ENCODE measurements around the gene FMOD.
A peak's percentile ranks its signal among the peaks of the same experiment; 100 is the strongest.

The FMOD gene

GRCh38 chr1:203307641-203308126 is 43.2 kb downstream of the FMOD start:
- Histone ChIP-seq H3K27ac (peak overlapping the region; percentile 93 to 100 (median 97)), H3K9ac (peak overlapping the region; percentile 97 to 100 (median 99)), H3K36me3 (peaks cover 50 to 71% (median 61%) of the 10 kb centered on the region in 11 experiments), H3K4me3 (peak overlapping the region; percentile 88 to 99 (median 98)), H3K27me3 (no peaks in the 10 kb centered on the region), H3K4me2 (peak overlapping the region; percentile 88 to 99 (median 98)), H4K20me1 (peaks cover 64 to 74% (median 73%) of the 10 kb centered on the region in 11 experiments), H3K4me1 (peaks cover 44 to 80% (median 72%) of the 10 kb centered on the region in 10 experiments), H3K9me3 (replicated peaks in 1 of 11) (peaks cover 0 to 4% (median 0%) of the 10 kb centered on the region in 11 experiments; a peak in 3 of 22 replicates)
- no peak for TF ChIP-seq Cebpa-rat (IDR thresholded peaks at IDR 0.05)

- Histone ChIP-seq H3K27ac (peak overlapping the region; percentile 93 to 100 (median 97)), H4K20me1 (peaks cover 64 to 68% (median 67%) of the 10 kb centered on the region in 11 experiments), H3K4me2 (peak overlapping the region; percentile 88 to 99 (median 98)), H3K9ac (peak overlapping the region; percentile 97 to 100 (median 99)), H3K27me3 (no peaks in the 10 kb centered on the region), H3K36me3 (peaks cover 50 to 65% (median 56%) of the 10 kb centered on the region in 11 experiments), H3K4me3 (peak overlapping the region; percentile 88 to 99 (median 98)), H3K4me1 (peaks cover 50 to 81% (median 74%) of the 10 kb centered on the region in 10 experiments), H3K9me3 (replicated peaks in 1 of 11) (peaks cover 0 to 4% (median 0%) of the 10 kb centered on the region in 11 experiments; a peak in 3 of 22 replicates)
- TF ChIP-seq Cebpa-rat (IDR thresholded peaks at IDR 0.05) = no peak
Measured at GRCh38 chr1:203306965-203307541, 43.9 kb downstream of the FMOD start.

- Histone ChIP-seq H3K4me2 (peak overlapping the region; percentile 88 to 99 (median 98)), H3K9me3 (replicated peaks in 1 of 11) (peaks cover 0 to 4% (median 0%) of the 10 kb centered on the region in 11 experiments; a peak in 3 of 22 replicates), H3K27me3 (no peaks in the 10 kb centered on the region), H3K9ac (peak overlapping the region; percentile 97 to 100 (median 99)), H3K4me1 (peaks cover 56 to 81% (median 74%) of the 10 kb centered on the region in 10 experiments), H3K36me3 (peaks cover 47 to 58% (median 53%) of the 10 kb centered on the region in 11 experiments), H3K27ac (peak overlapping the region; percentile 93 to 100 (median 97)), H3K4me3 (peak overlapping the region; percentile 88 to 99 (median 98)), H4K20me1 (peaks cover 59 to 60% (median 60%) of the 10 kb centered on the region in 11 experiments)
- no peak for TF ChIP-seq Cebpa-rat (IDR thresholded peaks at IDR 0.05)
Measured at GRCh38 chr1:203306089-203306964, 44.6 kb downstream of the FMOD start.

GRCh38 chr1:203305809-203306088 is 45.2 kb downstream of the FMOD start:
- Histone ChIP-seq H3K9ac (peak overlapping the region; percentile 97 to 100 (median 99)), H3K27me3 (no peaks in the 10 kb centered on the region), H3K4me1 (peaks cover 62 to 81% (median 75%) of the 10 kb centered on the region in 10 experiments), H3K36me3 (peaks cover 43 to 52% (median 50%) of the 10 kb centered on the region in 11 experiments), H3K4me3 (peak overlapping the region; percentile 88 to 99 (median 98)), H3K9me3 (replicated peaks in 1 of 11) (peaks cover 0 to 4% (median 0%) of the 10 kb centered on the region in 11 experiments; a peak in 3 of 22 replicates), H3K27ac (peak overlapping the region; percentile 93 to 100 (median 97)), H3K4me2 (peak overlapping the region; percentile 88 to 99 (median 98)), H4K20me1 (peaks cover 53 to 55% (median 54%) of the 10 kb centered on the region in 11 experiments)
- TF ChIP-seq Cebpa-rat (IDR thresholded peaks at IDR 0.05) = no peak

GRCh38 chr1:203304919-203305808 is 45.8 kb downstream of the FMOD start, which contains the start of gene BTG2:
TSS of gene BTG2 (plus strand) at chr1:203305519. CDS start at chr1:203305607, 88 bp downstream.
- H3K27me3 ChIP-seq = no peaks in the 10 kb centered on the region
- peaks cover 68 to 81% (median 75%) of the 10 kb centered on the region in 10 experiments for H3K4me1 ChIP-seq

GRCh38 chr1:203304391-203304918 is 46.5 kb downstream of the FMOD start:
- Histone ChIP-seq H3K36me3 (peaks cover 30 to 40% (median 38%) of the 10 kb centered on the region in 11 experiments), H3K27ac (peak overlapping the region; percentile 93 to 100 (median 97)), H3K4me1 (peaks cover 68 to 81% (median 75%) of the 10 kb centered on the region in 10 experiments), H3K9me3 (replicated peaks in 1 of 11) (peaks cover 0 to 4% (median 0%) of the 10 kb centered on the region in 11 experiments; a peak in 3 of 22 replicates), H3K27me3 (no peaks in the 10 kb centered on the region), H3K9ac (peak overlapping the region; percentile 97 to 100 (median 99)), H3K4me2 (peak overlapping the region; percentile 91 to 98 (median 96)), H3K4me3 (peak overlapping the region; percentile 55 to 99 (median 98)), H4K20me1 (peaks cover 40 to 42% (median 41%) of the 10 kb centered on the region in 11 experiments)
- 0 out of 22 replicates have a peak, but pooled peaks of 1 of the 11 experiments have one; percentile 5 for TF ChIP-seq Cebpa-rat (IDR thresholded peaks at IDR 0.05)

More at GRCh38 chr1:203304919-203305808, 45.8 kb downstream of the FMOD start, which contains the start of gene BTG2:
- Histone ChIP-seq H4K20me1 (peaks cover 47 to 49% (median 48%) of the 10 kb centered on the region in 11 experiments), H3K36me3 (peaks cover 37 to 47% (median 45%) of the 10 kb centered on the region in 11 experiments), H3K4me3 (peak within 1 kb of the TSS; percentile 88 to 99 (median 98)), H3K4me2 (peak within 1 kb of the TSS; percentile 91 to 99 (median 98)), H3K9ac (peak within 1 kb of the TSS; percentile 97 to 100 (median 99)), H3K9me3 (replicated peaks in 1 of 11) (peaks cover 0 to 4% (median 0%) of the 10 kb centered on the region in 11 experiments; a peak in 3 of 22 replicates), H3K27ac (peak within 1 kb of the TSS; percentile 93 to 100 (median 97))
- TF ChIP-seq Cebpa-rat (IDR thresholded peaks at IDR 0.05) = no peak

GRCh38 chr1:203302894-203303293 is 48.0 kb downstream of the FMOD start:
- H4K20me1 ChIP-seq = peaks cover 25 to 26% (median 25%) of the 10 kb centered on the region in 11 experiments
- peaks cover 15 to 24% (median 22%) of the 10 kb centered on the region in 11 experiments for H3K36me3 ChIP-seq
- H3K27ac ChIP-seq = peak overlapping the region in 6 of 11 experiments; percentile 1 to 99 (median 97); a peak in 7 of 22 replicates
- H3K27me3 ChIP-seq = no peaks in the 10 kb centered on the region
- H3K9ac ChIP-seq = 0 out of 22 replicates have a peak overlapping the region, but pooled peaks of 1 of the 11 experiments have one; percentile 4
- peak overlapping the region; percentile 91 to 98 (median 96) for H3K4me2 ChIP-seq
- no peak overlapping the region for H3K4me3 ChIP-seq
- peaks cover 0 to 4% (median 0%) of the 10 kb centered on the region in 11 experiments; a peak in 3 of 22 replicates for H3K9me3 ChIP-seq (replicated peaks in 1 of 11)
- TF ChIP-seq Cebpa-rat (IDR thresholded peaks at IDR 0.05) = no peak
- peaks cover 64 to 81% (median 75%) of the 10 kb centered on the region in 10 experiments for H3K4me1 ChIP-seq
